GM12878 (cell line): ENCODE measurements around the gene TMEM45A. TPM values are rescaled to one million over a fixed set of nuclear protein-coding genes. Genes with fewer than 3 reads are reported as not detected.
"Not testable (repeated sequence)": the region's sequence is repeated elsewhere in the genome, so short reads cannot be mapped to it uniquely, and the experiment has no call there.

Experiments used
- ATAC-seq: fragments of 200-7000 bp; cut with Tn5 transposase; 3 replicates; pipeline ENCODE4 v1.9.1; 2020; ENCODE audit warnings: mild to moderate bottlenecking, moderate library complexity
- BruUV-seq: library from RNA; stranded (reverse); fragments of 400-500 nt; replicated peaks from 2 replicates; lab custom pipeline; 2021; lab: Mats Ljungman, UMichigan
- CTCF ChIA-PET: fragments of 300-600 bp; sonication (Branson Sonifier 250); formaldehyde crosslinking; extraction: SDS; loops from one replicate; lab custom pipeline; 2021; ENCODE audit warnings: inconsistent platforms; lab: Yijun Ruan, JAX
- POLR2A ChIA-PET: fragments of 350-600 bp; formaldehyde crosslinking; extraction: SDS; loops from one replicate; lab custom pipeline; 2021; ENCODE audit warnings: inconsistent platforms; lab: Charles Lee
- RAD21 ChIA-PET: fragments of 300-600 bp; sonication (Branson Sonifier 250); formaldehyde crosslinking; loops from one replicate; lab custom pipeline; 2023; ENCODE audit warnings: antibody characterized with exemption; ENCODE audit not compliant: unreplicated experiment; lab: Charles Lee
- SMC1A ChIA-PET: fragments of 300-600 bp; sonication (Branson Sonifier 250); formaldehyde crosslinking; loops from one replicate; lab custom pipeline; 2023; ENCODE audit not compliant: unreplicated experiment, uncharacterized antibody; lab: Charles Lee
- DNase-seq: peaks from one replicate; pipeline ENCODE4 v3.0.0-alpha.2; 2011; ENCODE audit warnings: low read depth, low spot score
- FAIRE-seq: peaks from 3 replicates; lab custom pipeline; 2011; peaks lifted over from hg19 to GRCh38; lab: Jason Lieb, UNC
- H2AFZ ChIP-seq: 2 replicates; pipeline ENCODE4 v1.6.0; 2011; ENCODE audit warnings: low read depth, low read length, control low read depth; ENCODE audit not compliant: control insufficient read depth
- H3K27ac ChIP-seq: 2 replicates; pipeline ENCODE4 v1.5.1; 2011; ENCODE audit warnings: control low read depth; ENCODE audit not compliant: control insufficient read depth, insufficient read depth
- H3K27me3 ChIP-seq, 2 experiments: replicated peaks in 1 of 2; 2 replicates each; pipeline versions ENCODE4 v1.6.0 to v1.6.1; 2011; ENCODE audit warnings: low read length in 1 of 2; ENCODE audit not compliant: control insufficient read depth in 2 of 2, insufficient read depth in 2 of 2
- H3K36me3 ChIP-seq, 2 experiments: 2 replicates each; pipeline ENCODE4 v1.5.1; 2011; ENCODE audit warnings: low read length in 1 of 2; ENCODE audit not compliant: control insufficient read depth in 2 of 2, insufficient read depth in 2 of 2
- H3K4me1 ChIP-seq: 2 replicates; pipeline ENCODE4 v1.6.1; 2011; ENCODE audit warnings: mild to moderate bottlenecking, low read length, moderate library complexity, mixed read lengths; ENCODE audit not compliant: control insufficient read depth, insufficient read depth
- H3K4me2 ChIP-seq: 2 replicates; pipeline ENCODE4 v1.6.0; 2011; ENCODE audit warnings: control low read depth; ENCODE audit not compliant: control insufficient read depth, insufficient read depth
- H3K4me3 ChIP-seq: fragments of 200-600 bp; sonication (generic); 2 replicates; pipeline ENCODE4 v1.5.1; 2016
- H3K79me2 ChIP-seq: 2 replicates; pipeline ENCODE4 v1.6.0; 2011; ENCODE audit warnings: low read length; ENCODE audit not compliant: control insufficient read depth, insufficient read depth
- H3K9ac ChIP-seq: 2 replicates; pipeline ENCODE4 v1.8.0; 2011; ENCODE audit warnings: low read length, control low read depth, mixed read lengths; ENCODE audit not compliant: control insufficient read depth, insufficient read depth
- H3K9me3 ChIP-seq: replicated peaks from 3 replicates; pipeline ENCODE4 v1.5.1; 2011; ENCODE audit warnings: mild to moderate bottlenecking, low read length; ENCODE audit not compliant: control insufficient read depth, insufficient read depth
- H4K20me1 ChIP-seq: 2 replicates; pipeline ENCODE4 v1.6.0; 2011; ENCODE audit not compliant: control insufficient read depth, insufficient read depth
- BMI1 ChIP-seq: fragments of 450-650 bp; IDR thresholded peaks from 2 replicates; pipeline ENCODE4 v1.6.1; 2016; ENCODE audit warnings: mild to moderate bottlenecking, moderate library complexity, borderline replicate concordance
- WGBS: methylation state at CpG from one replicate; pipeline ENCODE4 v1.1.6; 2016; ENCODE audit warnings: low lambda C conversion rate; ENCODE audit not compliant: insufficient replicate concordance, insufficient coverage; ENCODE audit errors: missing lambda C conversion rate; 5-methylcytosine and 5-hydroxymethylcytosine counted together
- in situ Hi-C: fragments of 300-500 bp; cut with MboI; formaldehyde crosslinking; loops from 9 replicates; pipeline ENCODE4 v1.14.3; 2018; ENCODE audit warnings: mixed read lengths
- intact Hi-C: fragments of 100-400 bp; cut with micrococcal nuclease; formaldehyde crosslinking; loops from one replicate; pipeline ENCODE4 v1.14.2; 2022; ENCODE audit not compliant: unreplicated experiment
- polyA plus RNA-seq, 11 experiments: library from polyadenylated mRNA; depleted of rRNA in 4 of 11; unstranded in 6 of 11; stranded (reverse) in 5 of 11; fragments of >200 nt; fragmentation: Nextera tagmentation in 4 of 11; fragmentation: Illumina TruSeq in 1 of 11; extraction: Ambion mirVana in 4 of 11; extraction: Trizol in 1 of 11; gene quantifications; 1 replicate in 1 of 11; 2 replicates in 10 of 11; pipeline versions ENCODE4 v1.2.1 to v1.2.3, GENCODE V29; 2011 to 2016; ENCODE audit warnings: inconsistent platforms in 2 of 11, missing spikeins in 2 of 11, low read depth in 1 of 11
- total RNA-seq, 4 experiments: library from RNA; depleted of rRNA in 3 of 4; stranded (reverse); fragments of >200 nt in 3 of 4; fragmentation: Illumina TruSeq in 1 of 4; extraction: Trizol in 1 of 4; gene quantifications; 2 replicates each; pipeline versions ENCODE4 v1.2.1 to v1.2.3, GENCODE V29; 2013 to 2021

The TMEM45A gene
- total and polyA plus RNA-seq, 10 of the 15 experiments (the other 5 are each of a cell fraction or from before 2014, with no cell fraction given) = 0.34 to 5.3 (median 0.83) TPM

DNA sequence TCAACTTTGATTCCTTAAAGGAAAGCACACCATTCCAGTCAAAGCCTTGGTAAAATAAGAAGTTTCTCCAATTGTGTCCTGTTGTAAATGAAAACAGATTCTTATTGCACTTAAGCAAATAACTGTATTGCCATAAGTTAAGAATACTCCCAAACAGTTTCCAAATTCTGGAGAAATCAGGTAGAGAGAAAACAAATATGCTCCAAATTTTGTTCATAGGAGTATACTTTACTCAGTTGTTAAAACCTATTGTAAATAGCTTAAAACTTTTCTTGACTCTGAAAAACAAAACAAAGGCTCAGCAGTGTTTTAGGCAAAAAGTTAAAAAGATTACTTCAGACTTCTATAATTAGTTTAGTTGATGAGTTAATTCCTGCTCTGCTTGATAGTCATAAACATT is 48.7 kb upstream of the TMEM45A start:
- no peaks in the 10 kb centered on the region for H3K9me3 ChIP-seq
- intact Hi-C loops = no loop called here
- H3K27ac ChIP-seq = no peak overlapping the region
- POLR2A ChIA-PET = no interaction called here
- H3K79me2 ChIP-seq = no peaks in the 10 kb centered on the region
- no peaks in the 10 kb centered on the region for H3K4me1 ChIP-seq
- TF ChIP-seq BMI1 = no peak
- TF ChIP-seq, all 136 proteins: peak for 0
- RAD21 ChIA-PET = interaction anchor here (1.0 kb wide), 1 partner anchor 8 kb away, joined by 3 read pairs; no protein-coding TSS in a partner anchor
- ATAC-seq (no peak), FAIRE-seq (no peak), DNase-seq (no peak)
- Histone ChIP-seq H3K4me2 (no peak overlapping the region), H4K20me1 (no peaks in the 10 kb centered on the region), H3K9ac (no peak overlapping the region), H3K4me3 (no peak overlapping the region), H2AFZ (no peak overlapping the region), H3K36me3 (no peaks in the 10 kb centered on the region), H3K27me3 (no peaks in the 10 kb centered on the region)
- in situ Hi-C loops = no loop called here
- SMC1A ChIA-PET = no interaction called here
- CTCF ChIA-PET = no interaction called here
- BruUV-seq = no TSS peak

DNA sequence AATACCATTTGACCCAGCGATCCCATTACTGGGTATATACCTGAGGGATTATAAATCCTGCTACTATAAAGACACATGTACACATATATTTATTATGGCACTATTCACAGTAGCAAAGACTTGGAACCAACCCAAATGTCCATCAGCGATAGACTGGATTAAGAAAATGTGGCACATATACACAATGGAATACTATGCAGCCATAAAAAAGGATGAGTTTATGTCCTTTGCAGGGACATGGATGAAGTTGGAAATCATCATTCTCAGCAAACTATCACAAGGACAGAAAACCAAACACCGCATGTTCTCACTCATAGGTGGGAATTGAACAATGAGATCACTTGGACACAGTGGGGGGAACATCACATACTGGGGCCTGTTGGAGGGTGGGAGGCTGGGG is 45.4 kb upstream of the TMEM45A start:
- intact Hi-C loops, in situ Hi-C loops, H3K4me2 ChIP-seq, H3K79me2 ChIP-seq, H3K9me3 ChIP-seq, RAD21 ChIA-PET, H3K27ac ChIP-seq, BruUV-seq, H3K4me1 ChIP-seq, H3K27me3 ChIP-seq, DNase-seq, SMC1A ChIA-PET, H3K4me3 ChIP-seq, FAIRE-seq, H3K36me3 ChIP-seq, H2AFZ ChIP-seq, H4K20me1 ChIP-seq, POLR2A ChIA-PET, H3K9ac ChIP-seq, ATAC-seq: not testable (repeated sequence)
- CTCF ChIA-PET = interaction anchor here (1.4 to 3.1 kb wide), 2 partner anchors 9 to 16 kb away, joined by 3 to 18 read pairs; no protein-coding TSS in a partner anchor
- 86% methylated on average over 3 of the region's 3 CpGs for WGBS
